Measurements from ENCODE around the gene DPEP2NB. TPM values are rescaled to one million over a fixed set of nuclear protein-coding genes. Genes with fewer than 3 reads are reported as not detected.

Gene DPEP2NB
- total RNA-seq, 5 donors from 2014 or later (not counting 1 experiment from before 2014, with no cell fraction given), result not detected

- Histone ChIP-seq H3K27me3 (replicated peaks in 1 of 2; ENCODE audit: control insufficient read depth in 2 of 2, extremely low read depth in 1 of 2, insufficient read depth in 2 of 2, low read length in 1 of 2) (no peaks in the 10 kb centered on the region), H3K4me1 (ENCODE audit: control insufficient read depth in 1 of 2, extremely low read depth in 1 of 2, insufficient read depth in 2 of 2, low read length in 2 of 2) (peaks cover 10 to 27% of the 10 kb centered on the region in 2 experiments), H3K36me3 (ENCODE audit: control insufficient read depth in 2 of 2, extremely low read depth in 1 of 2, insufficient read depth in 1 of 2, low read length in 1 of 2) (peaks cover 7 to 26% of the 10 kb centered on the region in 2 donors), H3K9me3 (no peaks in the 10 kb centered on the region), H3K4me3 (ENCODE audit: control insufficient read depth in 1 of 2, extremely low read depth in 1 of 2, low read length in 1 of 2) (no peak overlapping the region), H3K27ac (ENCODE audit: low read length) (no peak overlapping the region)
- ChIA-PET CTCF (interaction anchor here in 1 of 2 donors (0.7 kb wide), 1 partner anchor 320 kb away, joined by 3 read pairs; no protein-coding TSS in a partner anchor), POLR2A (no interaction called here)
- WGBS (ENCODE audit: insufficient coverage), result 87% methylated on average over 2 of the region's 6 CpGs
- peaks cover 15% of the 10 kb centered on the region for H3K36me3 Mint-ChIP-seq
- H3K4me1 Mint-ChIP-seq, result peaks cover 18 to 36% (median 21%) of the 10 kb centered on the region in 3 donors
- DNase-seq (no peak), ATAC-seq (replicated peaks in 1 of 4) (no peak)
- H3K9me3 Mint-ChIP-seq, result no peaks in the 10 kb centered on the region
- no peaks in the 10 kb centered on the region for H3K27me3 Mint-ChIP-seq
- no peak overlapping the region for H3K4me3 Mint-ChIP-seq
- no peak overlapping the region for H3K27ac Mint-ChIP-seq
These were observed 51.1 kb downstream of the DPEP2NB start for GRCh38 chr16:67964477-67965131.

GRCh38 chr16:67963662-67964321 lies 51.9 kb downstream of the DPEP2NB start:
- ChIA-PET CTCF (interaction anchor here in 1 of 2 donors (0.7 kb wide), 1 partner anchor 320 kb away, joined by 3 read pairs; no protein-coding TSS in a partner anchor), POLR2A (no interaction called here)

More at GRCh38 chr16:67963662-67964321, 51.9 kb downstream of the DPEP2NB start:
- Histone ChIP-seq H3K27ac (ENCODE audit: low read length) (no peak overlapping the region), H3K9me3 (no peaks in the 10 kb centered on the region), H3K4me1 (ENCODE audit: control insufficient read depth in 1 of 2, extremely low read depth in 1 of 2, insufficient read depth in 2 of 2, low read length in 2 of 2) (peaks cover 7 to 19% of the 10 kb centered on the region in 2 experiments), H3K4me3 (ENCODE audit: control insufficient read depth in 1 of 2, extremely low read depth in 1 of 2, low read length in 1 of 2) (no peak overlapping the region), H3K27me3 (replicated peaks in 1 of 2; ENCODE audit: control insufficient read depth in 2 of 2, extremely low read depth in 1 of 2, insufficient read depth in 2 of 2, low read length in 1 of 2) (no peaks in the 10 kb centered on the region), H3K36me3 (ENCODE audit: control insufficient read depth in 2 of 2, extremely low read depth in 1 of 2, insufficient read depth in 1 of 2, low read length in 1 of 2) (peaks cover 10 to 33% of the 10 kb centered on the region in 2 donors)
- Mint-ChIP-seq H3K36me3 (peaks cover 15% of the 10 kb centered on the region), H3K4me1 (peaks cover 15 to 29% (median 17%) of the 10 kb centered on the region in 3 donors), H3K27ac (no peak overlapping the region), H3K4me3 (no peak overlapping the region), H3K9me3 (no peaks in the 10 kb centered on the region), H3K27me3 (no peaks in the 10 kb centered on the region)
- DNase-seq (no peak), ATAC-seq (replicated peaks in 1 of 4) (no peak)
- 95% methylated on average over 32 of the region's 32 CpGs for WGBS (ENCODE audit: insufficient coverage)

Other genes starting within 250 kb of the DPEP2NB start
- gene RANBP10, start 209.4 kb downstream of the DPEP2NB start, total RNA-seq, result 10 to 100 TPM; 21.9 to 29.3 (median 24.5) TPM
- under 1 TPM; 0.30 to 0.45 (median 0.37) TPM for gene TSNAXIP1, start 209.0 kb downstream of the DPEP2NB start, total RNA-seq
- 10 to 100 TPM; 37.9 to 59.9 (median 55.5) TPM for gene THAP11, start 173.6 kb downstream of the DPEP2NB start, total RNA-seq
- 10 to 100 TPM; 37.4 to 55.0 (median 48.3) TPM for gene NUTF2, start 169.0 kb downstream of the DPEP2NB start, total RNA-seq
- 100 to 1,000 TPM in 3 of 5 donors, 10 to 100 TPM in 2; 85.0 to 117 (median 111) TPM for gene CENPT, start 168.2 kb downstream of the DPEP2NB start, total RNA-seq
- 100 to 1,000 TPM; 110 to 144 (median 136) TPM for gene EDC4, start 142.9 kb downstream of the DPEP2NB start, total RNA-seq
- gene NRN1L, start 131.0 kb downstream of the DPEP2NB start, total RNA-seq, result 1 to 10 TPM in 4 of 5 donors, under 1 TPM in 1; 0.72 to 5.3 (median 3.1) TPM
- 10 to 100 TPM; 14.8 to 31.4 (median 28.1) TPM for gene PSKH1, start 122.7 kb downstream of the DPEP2NB start, total RNA-seq
- 10 to 100 TPM in 4 of 5 donors, 1 to 10 TPM in 1; 9.4 to 14.2 (median 13.2) TPM for gene CTRL, start 84.0 kb downstream of the DPEP2NB start, total RNA-seq
- gene PSMB10, start 79.1 kb downstream of the DPEP2NB start, total RNA-seq, result 100 to 1,000 TPM; 118 to 214 (median 165) TPM
- gene LCAT, start 71.8 kb downstream of the DPEP2NB start, total RNA-seq, result 10 to 100 TPM in 4 of 5 donors, 1 to 10 TPM in 1; 9.8 to 20.7 (median 18.7) TPM
- 10 to 100 TPM; 23.3 to 39.6 (median 33.7) TPM for gene SLC12A4, start 47.3 kb downstream of the DPEP2NB start, total RNA-seq
- gene DPEP3, start 35.4 kb downstream of the DPEP2NB start, total RNA-seq, result 1 to 10 TPM in 4 of 5 donors, under 1 TPM in 1; 0.48 to 1.5 (median 1.1) TPM
- 100 to 1,000 TPM in 3 of 5 donors, 10 to 100 TPM in 2; 51.5 to 122 (median 100) TPM for gene DPEP2, start 16.4 kb downstream of the DPEP2NB start, total RNA-seq
- 10 to 100 TPM; 15.5 to 21.0 (median 17.6) TPM for gene DDX28, start 7.3 kb upstream of the DPEP2NB start, total RNA-seq
- 10 to 100 TPM; 14.5 to 19.4 (median 15.8) TPM for gene DUS2, start 7.4 kb upstream of the DPEP2NB start, total RNA-seq
- gene NFATC3, start 69.5 kb upstream of the DPEP2NB start, total RNA-seq, result 100 to 1,000 TPM; 111 to 144 (median 116) TPM
- gene ESRP2, start 220.2 kb upstream of the DPEP2NB start, total RNA-seq, result under 1 TPM in 3 of 5 donors, not detected in 2; 0.47 to 0.79 (median 0.62) TPM
- 10 to 100 TPM in 4 of 5 donors, 1 to 10 TPM in 1; 8.7 to 16.4 (median 10.9) TPM for gene PLA2G15, start 229.5 kb upstream of the DPEP2NB start, total RNA-seq
- 100 to 1,000 TPM; 146 to 216 (median 185) TPM for gene SLC7A6, start 248.6 kb upstream of the DPEP2NB start, total RNA-seq

Data from T-cell (primary cell).